ENCODE measurements around the gene LENG9.
"Not testable (repeated sequence)": the region's sequence is repeated elsewhere in the genome, so short reads cannot be mapped to it uniquely, and the experiment has no call there.

The LENG9 gene

DNA sequence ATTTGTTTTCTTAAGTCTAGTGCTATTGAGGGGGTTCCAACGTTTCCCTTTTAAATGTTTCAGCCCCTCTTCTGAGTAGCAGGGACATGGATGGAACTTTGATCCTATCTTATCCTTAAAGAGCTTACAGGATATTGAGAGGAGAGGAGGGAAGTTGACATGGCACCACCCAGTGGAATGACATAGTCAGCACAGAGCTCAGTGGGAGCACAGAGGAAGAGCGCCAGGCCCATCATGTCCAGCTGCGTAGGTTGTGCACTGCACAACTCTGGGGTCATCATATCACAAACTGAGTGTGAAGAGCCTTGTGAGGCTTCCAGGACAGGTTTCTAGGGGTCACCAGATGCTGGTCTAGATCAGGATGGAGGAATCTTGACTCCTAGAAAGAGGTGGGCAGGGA lies 14.1 kb upstream of the LENG9 start:
- no peak for DNase-seq

DNA sequence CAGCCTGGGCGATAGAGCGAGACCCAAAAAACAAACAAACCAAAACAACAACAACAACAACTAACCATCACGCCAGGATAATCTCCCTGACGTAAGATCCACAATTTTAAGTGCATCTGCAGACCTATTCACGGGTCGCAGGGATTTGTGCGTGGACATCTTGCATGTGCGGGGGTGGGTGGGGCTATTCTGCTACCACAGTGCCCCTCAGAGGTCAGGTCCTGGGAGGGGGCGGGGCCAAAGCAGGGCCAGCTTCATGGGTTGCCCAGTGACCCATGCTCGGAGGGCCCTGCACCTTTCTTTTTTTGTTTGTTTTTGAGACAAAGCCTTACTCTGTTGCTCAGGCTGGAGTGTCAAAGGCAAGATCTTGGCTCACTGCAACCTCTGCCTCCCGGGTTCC lies 12.1 kb upstream of the LENG9 start:
- DNase-seq = no peak

DNA sequence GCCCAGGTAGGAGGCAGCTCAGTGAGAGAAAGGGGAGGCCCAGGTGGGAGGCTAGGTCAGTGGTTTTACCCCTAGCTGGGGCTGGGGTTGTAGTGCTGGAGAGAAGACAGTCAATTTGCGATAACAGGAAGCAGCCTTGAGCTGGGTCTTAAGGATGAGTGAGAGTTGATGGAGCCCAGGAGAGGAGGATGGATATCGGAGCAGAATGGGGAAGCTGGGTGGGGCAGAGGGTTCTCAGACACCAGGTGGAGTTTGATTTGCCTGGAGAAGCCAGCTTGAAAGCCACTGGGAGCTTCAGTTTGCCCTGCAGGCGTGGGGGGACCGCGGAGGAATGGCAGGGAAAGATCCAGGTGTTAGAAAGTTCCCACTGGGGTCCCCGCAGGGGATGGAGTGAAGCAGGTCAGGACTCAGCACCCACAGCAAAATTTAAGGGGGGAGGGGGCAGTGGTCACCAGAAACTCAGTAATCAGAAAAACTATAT lies 10.4 kb upstream of the LENG9 start:
- DNase-seq = no peak

DNA sequence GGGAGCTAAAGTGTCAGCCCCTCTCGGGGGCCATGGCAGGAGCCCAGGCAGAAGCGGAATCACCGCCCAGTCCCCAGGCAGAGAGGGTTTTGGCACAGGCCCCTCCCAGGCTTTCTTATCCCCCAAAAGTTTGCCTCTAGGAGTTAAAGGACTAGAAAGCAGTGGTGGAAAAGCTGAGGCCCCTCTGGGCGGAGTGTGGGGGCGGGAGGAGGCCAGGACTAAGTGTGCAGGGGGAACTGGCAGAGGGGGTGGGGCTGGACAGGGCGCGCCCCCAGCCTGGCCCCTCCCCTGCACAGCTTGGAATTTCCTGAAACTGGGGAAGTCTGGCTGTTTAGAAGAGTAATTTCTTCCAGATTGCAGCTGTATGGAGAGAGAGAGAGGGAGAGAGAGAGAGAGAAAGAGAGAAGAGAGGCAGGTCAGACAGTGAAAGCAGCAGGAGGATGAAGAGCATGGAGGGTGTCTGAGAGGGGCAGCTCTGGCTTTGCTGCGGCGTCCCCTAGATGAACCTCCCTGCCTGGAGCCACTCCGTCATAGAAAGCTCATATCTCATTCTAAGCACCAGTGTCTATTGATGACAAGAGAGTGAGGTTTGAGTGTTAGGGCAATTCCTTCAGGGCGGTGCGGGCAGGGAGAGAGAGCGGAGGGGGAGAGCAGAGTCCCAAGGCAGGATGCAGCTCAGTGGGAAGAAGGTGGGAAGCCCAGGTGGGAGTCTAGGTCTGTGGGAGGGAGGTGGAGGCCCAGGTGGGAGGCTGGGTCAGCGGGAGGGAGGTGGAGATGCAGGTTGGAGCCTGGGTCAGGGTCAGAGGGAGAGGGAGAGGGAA lies 9.7 kb upstream of the LENG9 start, which contains the start of gene CDC42EP5:
CDC42EP5 (minus strand) TSS at position 226 of the 821 bp plus-strand sequence. CDS start 7,749 bp downstream, outside the sequence.
- no peak for DNase-seq

DNA sequence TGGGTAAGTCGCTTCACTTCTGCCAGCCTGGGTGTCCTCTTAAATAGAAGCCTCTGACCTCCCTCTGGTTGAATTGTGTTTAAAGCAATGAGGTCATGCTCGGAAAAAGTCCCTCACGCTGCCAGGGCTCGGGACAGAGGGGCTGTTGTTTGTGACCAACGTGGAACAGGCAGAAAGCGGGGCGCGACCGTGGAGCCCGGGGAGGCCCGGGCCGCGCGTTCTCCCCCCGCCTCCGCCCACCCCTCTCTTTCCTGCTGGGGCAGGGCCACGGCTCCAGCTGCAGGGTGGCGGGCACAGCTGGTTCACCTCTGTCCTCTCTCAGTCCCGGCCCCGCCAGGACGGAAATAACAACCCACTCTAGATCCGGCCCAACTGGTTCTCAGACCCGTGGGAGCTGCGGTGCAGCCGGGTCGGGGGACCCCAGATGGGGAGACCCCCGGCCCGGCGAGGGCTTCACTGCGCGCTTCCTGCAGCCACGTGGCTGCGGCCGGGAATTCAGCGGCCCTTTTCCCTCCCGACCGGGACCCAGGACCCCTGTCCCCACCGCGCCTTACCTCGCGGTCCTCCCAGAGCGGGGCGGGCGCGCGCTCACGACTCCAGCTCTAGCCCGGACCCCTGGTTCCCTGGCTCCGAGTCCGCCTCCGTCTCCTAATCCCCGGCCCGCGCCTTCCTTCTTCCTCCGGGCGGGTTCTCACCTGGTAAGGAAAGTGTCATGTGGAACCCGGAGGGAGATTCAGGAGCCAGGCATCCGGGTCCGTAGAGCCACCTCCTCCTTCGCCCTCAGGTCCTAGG lies 7.6 kb upstream of the LENG9 start:
- no peak for DNase-seq

DNA sequence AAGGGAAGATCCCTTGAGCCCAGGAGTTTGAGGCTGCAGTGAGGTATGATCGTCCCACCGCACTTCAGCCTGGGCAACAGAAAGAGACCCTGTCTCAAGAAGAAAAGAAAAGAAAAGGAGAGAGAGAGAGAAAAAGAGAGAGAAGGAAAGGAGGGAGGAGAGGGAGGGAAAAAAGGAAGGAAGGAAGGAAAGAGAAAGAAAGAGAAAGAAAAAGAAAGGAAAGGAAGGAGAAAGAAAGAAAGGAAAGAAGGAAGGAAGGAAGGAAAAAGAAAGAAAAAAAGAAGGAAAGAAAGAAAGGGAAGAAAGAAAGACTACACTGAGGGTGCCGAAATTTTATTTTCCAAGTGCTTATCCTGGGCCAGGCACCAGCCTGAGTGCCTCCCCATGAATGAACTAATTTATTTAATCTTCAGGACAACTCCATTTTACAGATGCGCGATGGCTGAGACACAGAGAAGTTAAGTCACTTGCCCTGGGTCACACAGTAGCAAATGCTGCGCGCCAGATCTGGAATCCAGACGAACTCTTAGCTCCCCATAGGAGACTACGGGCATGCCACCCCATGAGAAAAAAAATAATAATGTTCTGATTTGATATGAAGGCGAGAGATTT lies 6.8 kb upstream of the LENG9 start:
- no peak for DNase-seq

DNA sequence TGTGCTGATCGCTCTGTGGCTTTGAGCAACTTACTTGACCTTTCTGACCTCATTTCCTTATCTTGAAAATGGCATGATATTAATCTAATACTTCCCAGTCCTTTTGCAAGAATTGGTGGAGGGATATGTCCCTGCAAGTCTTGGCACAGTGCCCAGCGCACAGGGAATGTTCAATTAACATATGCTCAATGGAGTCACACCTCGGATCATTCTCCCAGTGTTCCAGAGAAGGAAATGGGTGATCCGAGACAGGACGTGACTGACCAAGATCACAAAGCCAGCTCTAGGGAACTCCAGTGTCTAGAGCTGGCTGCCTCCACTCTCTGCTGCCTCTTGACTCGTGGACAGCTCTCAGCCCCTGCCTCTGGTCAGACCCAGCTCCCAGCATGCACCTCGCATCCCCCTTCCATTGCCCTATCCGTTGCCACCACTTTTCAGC lies 5.9 kb upstream of the LENG9 start:
- DNase-seq = no peak

DNA sequence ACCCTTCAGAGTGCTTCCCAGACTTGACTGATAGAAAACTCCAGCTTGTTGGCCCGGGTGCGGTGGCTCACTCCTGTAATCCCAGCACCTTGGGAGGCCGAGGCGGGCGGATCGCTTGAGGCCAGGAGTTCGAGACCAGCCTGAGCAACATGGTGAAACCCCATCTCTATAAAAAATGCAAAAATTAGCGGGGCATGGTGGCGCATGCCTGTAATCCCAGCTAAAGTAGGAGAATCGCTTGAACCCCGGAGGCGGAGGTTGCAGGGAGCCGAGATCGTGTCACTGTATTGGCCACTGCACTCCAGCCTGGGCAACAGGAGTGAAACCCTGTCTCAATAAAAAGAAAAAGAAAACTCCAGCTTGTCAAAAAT lies 2.5 kb upstream of the LENG9 start:
- not testable (repeated sequence) for DNase-seq

DNA sequence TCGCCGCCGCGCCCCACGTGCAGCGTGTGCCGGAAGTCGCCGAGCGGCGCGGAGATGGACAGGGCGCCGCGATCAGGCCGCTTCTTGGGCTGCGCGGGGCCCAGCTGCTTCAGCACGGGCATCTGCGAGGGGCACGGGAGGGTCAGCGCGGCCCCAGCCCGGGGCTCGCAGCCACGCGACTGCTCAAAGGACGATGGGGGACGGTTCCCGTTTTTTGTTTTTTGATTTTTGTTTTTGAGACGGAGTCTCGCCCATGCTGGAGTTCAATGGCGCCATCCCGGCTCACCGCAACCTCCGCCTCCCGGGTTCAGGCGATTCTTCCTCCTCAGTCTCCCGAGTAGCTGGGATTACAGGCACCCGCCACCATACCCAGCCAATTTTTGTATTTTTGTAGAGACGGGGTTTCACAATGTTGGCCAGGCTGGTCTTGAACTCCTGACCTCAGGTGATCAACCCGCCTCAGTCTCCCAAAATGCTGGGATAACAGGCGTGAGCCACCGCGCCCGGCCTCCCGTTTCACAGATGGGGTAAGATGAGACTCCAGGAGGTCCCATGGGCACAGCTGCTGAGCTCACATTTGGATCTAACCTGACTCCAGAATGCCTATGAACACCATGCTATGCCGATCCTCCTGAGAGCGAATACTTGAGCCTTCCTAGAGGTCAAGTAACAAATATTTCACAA lies 2.0 kb upstream of the LENG9 start:
- no peak for DNase-seq

DNA sequence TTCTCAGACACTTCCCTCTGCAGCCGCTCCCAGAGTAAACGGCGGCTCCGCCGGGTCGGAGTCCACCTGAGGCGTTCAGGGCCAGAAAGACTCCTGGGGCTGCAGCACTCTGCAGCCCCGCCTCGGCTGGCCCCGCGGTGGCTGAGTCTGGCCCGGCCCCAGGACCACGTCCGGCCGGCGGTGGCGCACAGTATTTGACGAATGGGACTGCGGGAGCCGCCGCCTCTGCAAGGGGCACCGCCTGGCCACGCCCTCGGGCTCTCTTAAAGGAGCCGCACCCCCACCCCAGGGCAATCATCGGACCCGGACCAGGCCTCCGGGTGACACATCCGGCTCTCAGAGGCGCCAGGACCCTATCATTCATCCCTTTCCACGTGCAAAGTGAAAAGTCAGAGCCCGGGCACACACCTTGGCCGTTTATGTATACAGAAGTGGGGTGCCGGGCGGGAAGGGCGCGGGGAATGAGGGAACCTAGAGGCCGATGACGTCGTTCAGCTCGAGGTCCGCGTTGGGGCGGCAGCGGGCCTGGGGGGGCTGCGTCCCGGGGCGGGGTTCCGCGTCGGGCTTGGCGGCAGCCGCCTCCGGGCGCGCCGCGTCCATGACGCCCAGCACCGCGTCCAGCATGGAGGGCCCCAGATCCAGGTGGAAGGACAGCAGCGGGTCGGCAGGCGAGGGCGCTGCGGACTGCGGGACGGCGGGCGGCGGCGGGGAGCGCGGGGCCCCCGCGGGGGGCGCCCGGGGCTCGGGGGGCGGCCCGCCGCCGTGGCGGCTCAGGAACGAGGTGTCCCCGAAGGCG lies 1.2 kb upstream of the LENG9 start:
- DNase-seq = peak; percentile 56

DNA sequence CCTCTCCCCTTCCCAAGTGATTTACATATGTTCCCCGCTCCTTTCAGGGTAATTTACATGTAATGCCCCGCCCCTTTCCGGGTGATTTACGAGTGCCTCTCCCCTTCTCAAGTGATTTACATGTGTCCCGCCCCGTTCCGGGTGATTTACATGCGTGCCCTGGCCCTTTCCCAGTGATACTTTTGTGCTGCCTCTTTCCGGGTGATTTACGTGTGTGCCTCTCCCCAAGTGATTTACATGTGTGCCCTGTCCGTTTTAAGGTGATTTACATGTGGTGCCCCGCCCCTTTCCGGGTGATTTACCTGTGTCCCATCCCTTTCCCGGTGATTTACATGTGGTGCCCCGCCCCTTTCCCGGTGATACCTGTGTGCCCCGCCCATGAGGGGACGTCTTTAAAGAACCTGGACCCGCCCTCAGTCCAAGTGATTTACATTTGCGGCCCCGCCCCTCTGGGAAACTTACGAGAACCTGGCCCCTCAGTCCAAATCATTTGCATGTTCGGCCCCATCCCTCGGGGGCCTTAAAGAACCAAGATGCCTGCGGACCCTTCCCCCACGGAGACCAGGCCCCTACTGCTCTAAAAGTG lies 559 bp upstream of the LENG9 start:
- peak; percentile 70 for DNase-seq

DNA sequence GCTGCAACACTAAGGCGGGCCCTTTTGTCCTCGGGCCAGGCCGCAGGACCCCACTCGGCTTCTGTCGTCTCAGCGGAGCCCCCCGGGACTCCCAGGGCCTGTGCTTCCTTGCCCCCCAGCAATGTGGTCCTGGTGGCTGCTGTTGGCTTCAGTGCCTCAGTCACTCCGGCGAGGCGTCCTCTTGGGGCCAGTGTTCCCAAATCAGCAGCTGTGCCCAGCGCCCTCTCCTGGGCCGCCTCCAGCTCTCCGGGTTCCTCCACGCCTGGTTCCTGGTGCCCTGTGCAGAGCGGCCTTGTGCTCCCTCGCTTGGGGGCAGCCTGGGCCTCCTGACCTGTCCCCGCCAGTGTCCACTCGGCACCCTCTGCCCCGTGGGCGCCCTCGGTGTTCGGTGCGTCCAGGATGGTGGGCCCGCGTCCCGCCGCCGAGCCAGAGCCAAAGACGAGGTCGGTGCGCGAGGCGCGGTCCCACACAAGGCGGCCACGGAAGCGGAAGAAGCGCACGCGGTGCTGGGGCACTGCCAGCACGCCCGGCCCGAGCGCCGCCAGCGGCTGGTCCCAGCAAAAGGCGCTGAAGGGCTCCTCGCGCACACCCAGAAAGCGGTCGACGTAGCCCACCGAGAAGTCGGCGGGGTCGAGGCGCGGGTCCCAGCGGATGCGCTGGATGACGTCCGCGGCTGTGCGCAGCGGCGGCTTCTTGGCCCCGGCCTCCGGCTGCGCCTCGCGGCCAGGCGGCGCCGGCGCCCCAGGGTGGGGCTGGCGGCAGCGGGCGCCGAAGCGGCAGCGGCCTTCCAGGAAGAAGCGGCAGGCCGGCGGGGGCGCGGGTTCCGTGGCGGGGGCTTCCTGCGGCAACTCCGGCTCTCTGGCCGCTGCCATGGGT lies 685 bp downstream of the LENG9 start:
- peak; percentile 60 for DNase-seq

DNA sequence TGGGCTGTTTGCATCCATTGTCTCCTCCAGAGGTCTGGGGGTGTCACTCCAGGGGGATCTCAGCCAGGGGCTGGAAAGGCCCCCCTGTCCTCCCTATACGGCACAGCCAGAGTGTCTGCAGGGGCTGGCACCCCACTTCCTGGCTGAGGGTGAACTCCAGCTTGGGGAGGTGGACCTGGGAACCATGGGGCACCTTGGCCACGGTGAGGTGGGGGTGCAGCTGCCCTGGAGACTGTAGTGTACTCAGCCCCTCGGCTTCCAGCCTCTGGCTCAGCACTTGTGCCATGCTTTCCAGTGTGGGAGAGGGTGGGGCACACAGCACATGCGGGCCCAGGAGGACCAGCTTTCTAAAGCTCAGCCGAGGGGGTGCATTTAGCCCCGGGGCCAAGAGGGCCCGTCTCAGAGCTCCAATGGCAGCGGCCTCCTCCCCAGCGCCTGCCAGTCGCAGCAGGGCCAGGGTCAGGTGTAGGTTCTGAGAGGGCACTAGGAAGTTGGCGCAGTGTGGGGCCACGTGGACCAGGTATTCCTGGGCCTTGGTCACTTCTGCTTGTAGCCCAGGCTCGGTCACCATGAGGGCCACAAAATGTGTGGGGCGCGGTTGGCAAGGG lies 1.4 kb downstream of the LENG9 start:
- no peak for DNase-seq

DNA sequence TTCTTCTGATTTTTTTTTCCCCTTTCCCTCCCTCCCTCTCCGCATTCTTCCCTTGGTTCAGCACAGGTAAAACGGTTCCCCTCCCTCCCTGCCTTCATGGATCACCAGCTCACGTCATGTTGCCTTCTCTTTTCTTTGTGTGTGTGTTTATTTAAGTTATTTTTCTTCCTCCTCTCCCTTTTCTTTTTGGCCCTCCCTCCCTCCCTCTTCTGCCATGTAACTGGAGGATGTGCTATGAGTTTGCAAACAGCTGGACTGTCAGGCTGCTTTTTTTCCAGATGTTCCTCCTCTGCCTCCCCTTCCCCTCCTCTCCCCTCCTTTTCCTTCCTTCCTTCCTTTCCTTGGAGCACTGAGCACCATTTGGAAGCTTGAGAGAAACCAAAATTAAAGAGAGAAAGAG lies 2.0 kb downstream of the LENG9 start:
- no peak for DNase-seq

DNA sequence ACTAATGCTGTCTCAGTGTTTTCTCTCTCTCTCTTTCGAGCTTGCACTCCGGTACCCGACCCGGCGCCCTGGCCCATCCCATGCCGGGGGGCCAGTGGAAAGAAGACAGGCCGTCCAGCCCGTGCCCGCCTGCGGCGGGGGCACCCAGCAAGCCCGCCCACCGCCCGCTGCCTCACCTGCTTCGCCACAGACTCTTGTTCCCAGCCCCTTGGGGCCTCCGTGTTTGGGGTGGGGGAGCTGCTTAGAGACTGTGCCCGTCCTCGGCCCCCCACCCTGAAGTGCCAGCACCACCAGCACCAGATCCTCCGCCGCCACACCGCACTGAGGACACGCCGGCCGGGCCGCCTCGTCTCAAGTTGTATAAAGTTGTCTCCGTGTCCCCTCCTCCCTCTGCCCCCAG lies 2.4 kb downstream of the LENG9 start:
- no peak for DNase-seq

DNA sequence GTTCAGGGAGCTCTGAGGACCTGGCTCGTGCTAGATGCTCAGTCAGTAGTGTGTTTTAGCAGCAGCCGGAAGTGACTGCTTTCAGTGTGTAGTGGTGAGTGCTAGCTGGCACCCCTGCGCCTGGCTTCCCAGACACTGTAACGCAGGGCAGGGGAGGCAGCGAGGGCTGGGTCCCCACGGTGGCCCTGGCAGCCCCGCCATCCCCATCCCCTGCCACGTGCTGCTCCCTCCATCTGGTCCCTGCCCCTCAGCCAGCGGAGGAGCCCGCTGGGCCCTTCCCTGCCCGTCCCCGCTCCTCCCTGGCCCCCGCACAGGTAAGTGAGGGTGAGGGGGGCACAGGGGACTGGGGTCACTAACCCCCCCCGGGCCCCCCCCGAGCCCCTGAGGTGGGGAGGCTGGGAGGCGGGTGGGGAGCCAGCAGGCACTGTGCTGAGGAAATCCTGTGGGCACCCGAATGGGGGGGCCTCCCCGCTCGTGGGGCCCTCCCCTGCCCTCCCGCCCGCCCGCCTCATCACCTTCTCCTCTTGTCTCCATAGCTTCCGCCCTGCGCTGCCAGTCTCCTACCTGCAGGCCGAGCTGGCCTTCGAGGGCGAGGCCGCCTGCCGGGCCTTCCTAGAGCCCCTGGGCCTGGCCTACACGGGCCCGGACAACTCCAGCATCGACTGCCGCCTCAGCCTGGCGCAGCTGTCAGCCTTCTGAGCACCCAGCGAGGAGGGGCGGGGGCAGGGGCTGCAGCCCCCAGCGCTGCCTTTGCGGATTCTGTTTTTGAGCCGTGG lies 3.2 kb downstream of the LENG9 start:
- DNase-seq = no peak

DNA sequence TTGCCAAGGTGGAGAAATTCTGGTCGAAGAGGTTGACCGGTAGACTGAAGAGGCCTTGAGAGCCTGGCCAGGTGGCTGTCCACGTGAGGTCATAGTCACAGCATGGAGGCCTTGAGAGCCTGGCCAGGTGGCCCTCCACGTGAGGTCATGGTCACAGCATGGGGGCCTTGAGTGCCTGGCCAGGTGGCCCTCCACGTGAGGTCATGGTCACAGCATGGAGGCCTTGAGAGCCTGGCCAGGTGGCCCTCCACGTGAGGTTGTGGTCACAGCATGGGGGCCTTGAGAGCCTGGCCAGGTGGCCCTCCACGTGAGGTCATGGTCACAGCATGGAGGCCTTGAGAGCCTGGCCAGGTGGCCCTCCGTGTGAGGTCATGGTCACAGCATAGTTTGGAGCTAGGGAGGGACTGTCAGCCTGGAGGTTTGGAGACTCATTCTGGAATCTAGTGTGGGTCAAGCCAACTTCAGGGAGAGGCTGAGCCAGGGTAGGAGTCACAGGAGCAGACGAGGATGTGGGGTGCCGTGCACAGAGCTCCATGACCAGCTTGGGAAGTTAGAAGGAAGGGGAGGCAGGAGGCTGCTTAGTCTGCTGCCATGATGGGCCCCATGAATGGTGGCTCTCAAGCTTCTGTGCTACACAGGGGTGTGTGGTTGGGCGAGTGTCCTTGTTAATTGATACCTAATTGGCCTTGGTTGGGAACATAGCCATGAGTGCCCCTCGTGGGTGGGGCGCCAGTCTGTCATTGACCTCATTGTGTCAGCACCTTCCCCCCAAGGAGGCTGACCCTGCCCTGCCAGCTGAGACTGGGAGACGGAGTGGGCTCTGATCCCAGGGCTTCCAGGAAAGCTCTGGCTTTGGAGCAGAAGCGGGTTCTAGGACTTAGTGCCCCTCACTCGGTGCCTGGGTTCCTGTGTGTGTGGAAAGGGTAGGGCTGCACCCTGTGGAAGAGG lies 4.0 kb downstream of the LENG9 start:
- no peak for DNase-seq

DNA sequence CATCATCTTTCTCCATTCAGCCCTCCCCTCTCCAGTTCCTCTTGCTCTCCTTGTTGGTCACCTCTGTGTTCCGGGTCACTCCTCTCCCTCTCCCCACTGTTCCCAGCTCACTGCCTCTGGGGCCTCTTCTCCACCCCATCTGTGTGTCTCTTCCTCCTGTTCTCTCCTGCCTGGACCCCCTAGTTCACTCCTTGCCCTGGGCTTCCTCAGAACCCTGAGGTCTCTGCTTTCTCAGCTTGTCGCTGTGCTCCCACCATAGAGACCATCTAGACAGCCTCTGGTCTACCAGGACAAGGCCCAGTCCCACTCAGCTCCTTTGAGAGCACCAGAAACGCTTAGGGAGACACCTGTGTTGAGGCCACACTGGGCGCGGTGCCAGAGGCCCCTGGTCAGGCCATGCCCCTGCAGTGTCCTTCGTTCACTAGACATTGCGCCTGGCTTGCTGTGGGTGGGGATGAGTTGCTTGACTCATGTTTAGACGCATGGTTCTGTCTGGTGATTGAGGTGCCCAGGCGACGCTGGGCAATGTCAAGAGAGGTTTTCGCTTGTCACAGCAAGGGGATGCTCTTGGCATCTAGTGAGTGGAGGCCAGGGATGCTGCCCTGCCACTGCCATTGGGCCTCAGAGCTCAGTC lies 4.8 kb downstream of the LENG9 start:
- no peak for DNase-seq

Data from activated gamma-delta T cell treated with Interleukin-2 at 50 U/mL for 16 hours (primary cell).